Right cardiac atrium (tissue), 5 donors: Measurements from ENCODE around the gene NMRK1. TPM values are rescaled to one million over a fixed set of nuclear protein-coding genes. Genes with fewer than 3 reads are reported as not detected.

Experiments
- ATAC-seq, 2 donors: fragments of 200-7000 bp; cut with Tn5 transposase; one replicate each; pipeline versions ENCODE4 v1.8.0 to v1.9.1; 2020; ENCODE audit warnings: moderate library complexity in 2 of 2, mild to moderate bottlenecking in 1 of 2
- DNase-seq, 3 donors: peaks; one replicate each; pipeline ENCODE4 v3.0.0-alpha.2; 2020
- H3K27ac ChIP-seq: one replicate; pipeline ENCODE4 v1.5.1; 2013; ENCODE audit warnings: mild to moderate bottlenecking, low read length, control low read depth, moderate library complexity
- H3K27me3 ChIP-seq: one replicate; pipeline ENCODE4 v1.6.1; 2013; ENCODE audit not compliant: control insufficient read depth, insufficient read depth
- H3K4me1 ChIP-seq: one replicate; pipeline ENCODE4 v1.6.1; 2013; ENCODE audit warnings: low read length; ENCODE audit not compliant: control insufficient read depth, insufficient read depth
- H3K4me3 ChIP-seq: one replicate; pipeline ENCODE4 v1.5.1; 2013; ENCODE audit warnings: low read length, control low read depth
- H3K9me3 ChIP-seq: one replicate; pipeline ENCODE4 v1.6.1; 2013; ENCODE audit warnings: low read length; ENCODE audit not compliant: control insufficient read depth
- WGBS: extraction: QIAGEN DNeasy Blood & Tissue Kit; methylation state at CpG from one replicate; pipeline ENCODE4 v1.1.7; 2013; 5-methylcytosine and 5-hydroxymethylcytosine counted together
- intact Hi-C, 4 donors: fragments of 100-400 bp; cut with DNase I; formaldehyde crosslinking; loops; one replicate each; pipeline versions ENCODE4 v1.11.0 to v1.14.0; 2022 to 2023
- polyA plus RNA-seq: library from polyadenylated mRNA; stranded (reverse); fragments of 200-250 nt; gene quantifications from one replicate; pipeline ENCODE4 v1.2.3, GENCODE V29; 2013
- total RNA-seq, 4 donors: library from RNA; stranded (reverse); fragmentation: NEBNext Ultra II Directional; extraction: Animal tissue kit (Norgen Biotek cat#: 25700); gene quantifications; one replicate each; pipeline ENCODE4 v1.2.1, GENCODE V29; 2021
- donor health status: healthy with polysubstance abuse.
- donor health status: DM: no; HTN: yes; CAD: no.
- donor health status: DM: no; HTN: no; CAD: no.
- donor health status: DM: no; HTN: yes; CAD: no; lungs with severe emphysema.
- donor health status: DM: yes; HTN: yes; CAD: no.

The NMRK1 gene
- total and polyA plus RNA-seq, 5 donors = 11.6 to 30.2 (median 27.2) TPM

DNA sequence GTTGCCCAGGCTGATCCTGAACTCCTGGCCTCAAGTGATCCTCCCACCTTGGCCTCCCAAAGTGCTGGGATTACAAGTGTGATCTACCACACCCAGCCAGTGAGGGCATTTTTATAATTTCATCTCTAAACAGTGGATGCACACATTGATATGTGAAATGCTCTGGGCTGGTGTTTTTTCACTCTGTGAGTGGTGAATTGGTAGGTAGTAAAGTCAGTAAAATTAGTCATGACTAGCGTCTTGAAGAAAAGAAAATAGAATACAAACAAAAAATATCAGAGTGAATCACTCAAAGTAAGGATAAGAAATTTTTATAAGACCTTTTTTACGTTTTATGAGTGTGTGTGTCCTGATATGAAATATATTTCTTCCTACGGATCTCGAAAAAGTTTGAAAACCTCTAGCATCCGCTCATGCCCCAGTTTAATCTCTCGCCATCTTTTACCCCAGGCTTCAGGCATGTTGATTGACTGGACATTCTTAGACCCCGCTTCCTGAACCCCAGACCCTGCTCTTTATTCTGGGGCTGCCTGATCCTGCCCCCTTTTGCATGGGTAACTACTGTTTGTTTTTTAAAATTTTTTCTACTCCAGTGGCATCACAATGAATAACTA is 14.3 kb upstream of the NMRK1 start:
- 97% methylated on average over 7 of the region's 7 CpGs for WGBS
- Histone ChIP-seq H3K4me3 (no peak overlapping the region), H3K27ac (no peak overlapping the region), H3K4me1 (peaks cover 10% of the 10 kb centered on the region), H3K9me3 (no peaks in the 10 kb centered on the region), H3K27me3 (no peaks in the 10 kb centered on the region)
- no peak for DNase-seq
- intact Hi-C loops = no loop called here
- ATAC-seq = no peak

DNA sequence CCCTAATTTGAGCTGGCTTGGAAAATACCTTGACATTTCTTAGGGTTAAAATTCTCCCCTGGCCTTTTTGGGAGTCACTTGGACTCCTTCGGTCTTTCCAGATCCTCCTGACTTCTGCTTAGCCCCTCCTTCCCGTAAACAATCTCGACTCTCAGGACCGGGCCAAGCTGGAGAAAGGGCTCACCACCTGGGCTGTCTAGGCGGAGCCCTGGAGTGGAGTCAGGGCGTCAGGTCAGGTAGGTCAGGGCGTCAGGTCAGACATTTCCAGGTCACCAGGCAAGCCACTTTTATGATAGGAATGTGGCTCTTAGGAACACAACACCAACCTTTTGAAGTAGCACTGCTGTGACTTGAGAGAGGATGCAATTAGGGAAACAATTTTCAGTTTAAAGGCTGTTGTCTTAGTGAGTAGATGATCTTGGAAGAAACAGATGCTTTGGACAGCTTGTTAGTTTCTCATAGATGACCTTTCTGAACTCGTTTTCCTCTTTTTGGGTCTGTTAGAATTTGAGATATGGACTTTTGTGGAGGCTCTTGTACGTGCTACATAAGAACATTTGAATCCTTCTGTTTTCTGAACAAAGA is 13.1 kb upstream of the NMRK1 start:
- H3K27me3 ChIP-seq = no peaks in the 10 kb centered on the region
- H3K4me1 ChIP-seq = peaks cover 8% of the 10 kb centered on the region
- intact Hi-C loops = no loop called here
- ATAC-seq (peak; percentile 43 to 55), DNase-seq (no peak)
- no peaks in the 10 kb centered on the region for H3K9me3 ChIP-seq
- 51% methylated on average over 9 of the region's 9 CpGs for WGBS
- no peak overlapping the region for H3K4me3 ChIP-seq
- H3K27ac ChIP-seq = peak overlapping the region; percentile 53

- no peak overlapping the region for H3K4me3 ChIP-seq
- DNase-seq (no peak), ATAC-seq (no peak)
- H3K27me3 ChIP-seq = no peaks in the 10 kb centered on the region
- 77% methylated on average over 4 of the region's 4 CpGs for WGBS
- H3K9me3 ChIP-seq = no peaks in the 10 kb centered on the region
- H3K4me1 ChIP-seq = peaks cover 6% of the 10 kb centered on the region
- no peak overlapping the region for H3K27ac ChIP-seq
- intact Hi-C loops = no loop called here
Measured at GRCh38 chr9:75096796-75097195, 8.8 kb upstream of the NMRK1 start.

DNA sequence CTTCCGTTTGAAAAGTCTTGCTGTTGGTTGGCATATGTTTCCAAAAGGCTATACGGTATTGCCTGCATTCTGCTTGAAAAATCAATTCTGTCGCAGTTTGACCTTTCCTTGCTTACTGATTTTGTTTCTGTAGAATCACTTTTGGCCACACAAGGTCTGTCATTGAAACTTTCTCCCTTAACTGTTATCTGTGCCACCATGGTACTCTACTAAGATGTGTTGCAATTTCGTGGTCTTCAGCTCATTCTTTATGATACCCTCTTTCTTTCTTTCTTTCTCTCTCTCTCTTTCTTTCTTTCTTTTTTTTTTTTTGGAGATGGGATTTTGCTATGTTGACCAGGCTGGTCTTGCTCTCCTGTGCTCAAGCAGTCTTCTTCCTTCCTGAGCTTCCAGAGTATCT is 4.8 kb upstream of the NMRK1 start:
- 85% methylated on average over 4 of the region's 4 CpGs for WGBS

DNA sequence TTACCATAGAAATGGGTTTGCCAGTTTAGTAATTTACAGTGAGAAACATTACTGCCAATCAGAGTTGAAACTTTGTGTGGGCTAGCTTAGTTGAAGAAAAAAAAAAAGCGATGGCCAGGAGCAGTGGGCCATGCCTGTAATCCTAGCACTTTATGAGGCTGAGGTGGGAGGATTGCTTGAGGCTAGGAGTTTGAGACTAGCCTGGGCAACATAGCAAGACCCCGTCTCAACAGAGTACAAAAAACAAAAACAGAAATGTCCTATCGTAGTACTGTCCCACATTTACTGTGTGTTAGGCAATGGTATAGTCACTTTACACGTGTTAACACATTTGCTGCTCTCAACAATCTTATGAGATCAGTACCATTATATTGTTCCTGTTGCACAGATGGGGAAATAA is 2.6 kb upstream of the NMRK1 start:
- intact Hi-C loops = no loop called here

More for the DNA sequence above, 4.8 kb upstream of the NMRK1 start:
- H3K4me1 ChIP-seq = no peaks in the 10 kb centered on the region
- DNase-seq (no peak), ATAC-seq (no peak)
- no peak overlapping the region for H3K4me3 ChIP-seq
- no peak overlapping the region for H3K27ac ChIP-seq
- intact Hi-C loops = no loop called here
- no peaks in the 10 kb centered on the region for H3K9me3 ChIP-seq
- H3K27me3 ChIP-seq = no peaks in the 10 kb centered on the region

DNA sequence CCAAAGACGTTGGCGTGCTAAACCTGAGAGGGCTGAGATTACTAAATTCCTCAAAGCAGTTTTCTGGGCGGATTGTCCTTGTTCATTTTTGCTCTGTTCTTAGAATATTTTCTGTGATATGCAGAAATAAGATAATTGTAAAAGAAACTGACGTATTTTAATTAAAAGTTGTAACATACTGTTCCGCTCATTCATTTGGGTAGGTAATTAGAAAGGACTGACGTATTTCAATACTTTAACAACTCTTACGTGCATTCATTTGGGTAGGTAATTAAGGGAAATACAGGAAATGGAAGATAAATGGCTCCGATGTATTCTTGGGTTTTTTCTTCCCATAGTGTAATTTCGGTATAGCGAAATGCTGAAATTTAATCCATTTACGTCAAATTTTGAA is 1.4 kb upstream of the NMRK1 start:
- DNase-seq (no peak), ATAC-seq (no peak)
- 14% methylated on average over 11 of the region's 11 CpGs for WGBS
- intact Hi-C loops = loop anchor here in 1 of 4 donors (10.0 kb wide), 1 partner anchor 915 kb away; no protein-coding TSS in a partner anchor
- Histone ChIP-seq H3K27ac (peak overlapping the region; percentile 81), H3K27me3 (no peaks in the 10 kb centered on the region), H3K4me3 (peak overlapping the region; percentile 97), H3K9me3 (no peaks in the 10 kb centered on the region), H3K4me1 (peaks cover 2% of the 10 kb centered on the region)

More for the DNA sequence above, 2.6 kb upstream of the NMRK1 start:
- no peaks in the 10 kb centered on the region for H3K9me3 ChIP-seq
- no peak overlapping the region for H3K27ac ChIP-seq
- ATAC-seq (no peak), DNase-seq (no peak)
- H3K4me1 ChIP-seq = no peaks in the 10 kb centered on the region
- no peaks in the 10 kb centered on the region for H3K27me3 ChIP-seq
- 84% methylated on average over 4 of the region's 4 CpGs for WGBS
- H3K4me3 ChIP-seq = no peak overlapping the region

GRCh38 chr9:75088646-75089372 is 854 bp upstream of the NMRK1 start:
- Histone ChIP-seq H3K4me3 (peak overlapping the region; percentile 97), H3K27me3 (no peaks in the 10 kb centered on the region), H3K27ac (peak overlapping the region; percentile 99), H3K4me1 (peaks cover 5% of the 10 kb centered on the region), H3K9me3 (no peaks in the 10 kb centered on the region)
- intact Hi-C loops = loop anchor here in 1 of 4 donors (10.0 kb wide), 1 partner anchor 916 kb away; no protein-coding TSS in a partner anchor
- under 1% methylated on average over 43 of the region's 43 CpGs for WGBS
- ATAC-seq = peak; percentile 15 to 50
- DNase-seq = peak; percentile 77 to 88 (median 84)

- peak overlapping the region; percentile 97 for H3K4me3 ChIP-seq
- 8% methylated on average over 20 of the region's 20 CpGs for WGBS
- peak overlapping the region; percentile 99 for H3K27ac ChIP-seq
- peak in 1 of 3 donors; percentile 43 for DNase-seq
- intact Hi-C loops = loop anchor here in 1 of 4 donors (10.0 kb wide), 1 partner anchor 917 kb away; no protein-coding TSS in a partner anchor
- H3K27me3 ChIP-seq = no peaks in the 10 kb centered on the region
- no peaks in the 10 kb centered on the region for H3K9me3 ChIP-seq
- peaks cover 5% of the 10 kb centered on the region for H3K4me1 ChIP-seq
- peak in 1 of 2 donors; percentile 23 for ATAC-seq
Measured at GRCh38 chr9:75087289-75087823, 599 bp downstream of the NMRK1 start.

GRCh38 chr9:75086541-75087288 is 1.2 kb downstream of the NMRK1 start:
- DNase-seq (peak in 2 of 3 donors; percentile 42 to 73), ATAC-seq (no peak)
- no peaks in the 10 kb centered on the region for H3K27me3 ChIP-seq
- intact Hi-C loops = loop anchor here in 1 of 4 donors (10.0 kb wide), 1 partner anchor 918 kb away; no protein-coding TSS in a partner anchor
- peak overlapping the region; percentile 75 for H3K27ac ChIP-seq
- H3K4me3 ChIP-seq = peak overlapping the region; percentile 97
- H3K4me1 ChIP-seq = peaks cover 5% of the 10 kb centered on the region
- WGBS = 45% methylated on average over 16 of the region's 16 CpGs
- H3K9me3 ChIP-seq = no peaks in the 10 kb centered on the region

GRCh38 chr9:75085640-75086039 is 2.3 kb downstream of the NMRK1 start:
- Histone ChIP-seq H3K9me3 (no peaks in the 10 kb centered on the region), H3K4me3 (no peak overlapping the region), H3K27ac (no peak overlapping the region), H3K4me1 (peaks cover 5% of the 10 kb centered on the region), H3K27me3 (no peaks in the 10 kb centered on the region)
- WGBS = 88% methylated on average over 1 of the region's 1 CpG
- ATAC-seq (no peak), DNase-seq (no peak)
- intact Hi-C loops = loop anchor here in 1 of 4 donors (10.0 kb wide), 1 partner anchor 919 kb away; no protein-coding TSS in a partner anchor
